Psoas muscle (tissue), 8 donors: ENCODE measurements around the gene DDX41. TPM values are rescaled to one million over a fixed set of nuclear protein-coding genes. Genes with fewer than 3 reads are reported as not detected.
A peak's percentile ranks its signal among the peaks of the same experiment; 100 is the strongest.

ENCODE experiments used
- ATAC-seq, 4 donors: fragments of 200-7000 bp; cut with Tn5 transposase; one replicate each; pipeline ENCODE4 v1.9.1; 2020; ENCODE audit warnings: moderate library complexity in 3 of 4, mild to moderate bottlenecking in 2 of 4
- DNase-seq, 2 donors: peaks; one replicate each; pipeline ENCODE4 v3.0.0-alpha.2; 2020
- H3K27ac ChIP-seq: fragments of 200-600 bp; one replicate; pipeline ENCODE4 v1.8.0; 2022
- H3K27me3 ChIP-seq, 3 donors: fragments of 200-600 bp in 1 of 3; one replicate each; pipeline versions ENCODE4 v1.6.1 to v1.8.0; 2013 to 2022; ENCODE audit warnings: low read length in 2 of 3, mild to moderate bottlenecking in 2 of 3, moderate library complexity in 1 of 3; ENCODE audit not compliant: insufficient read depth in 3 of 3
- H3K36me3 ChIP-seq, 2 donors: fragments of 200-600 bp in 1 of 2; one replicate each; pipeline versions ENCODE4 v1.6.1 to v1.8.0; 2013 to 2022; ENCODE audit warnings: low read depth in 1 of 2, mild to moderate bottlenecking in 1 of 2, moderate library complexity in 1 of 2; ENCODE audit not compliant: insufficient read depth in 1 of 2
- H3K4me1 ChIP-seq: fragments of 200-600 bp; one replicate; pipeline ENCODE4 v1.8.0; 2022
- H3K4me3 ChIP-seq: fragments of 200-600 bp; one replicate; pipeline ENCODE4 v1.8.0; 2022; ENCODE audit warnings: mild to moderate bottlenecking
- H3K9me3 ChIP-seq: fragments of 200-600 bp; one replicate; pipeline ENCODE4 v1.8.0; 2022
- CTCF ChIP-seq: fragments of 200-600 bp; IDR thresholded peaks from one replicate; pipeline ENCODE4 v1.8.0; 2022; ENCODE audit warnings: antibody characterized with exemption
- WGBS, 3 donors: extraction: QIAGEN DNeasy Blood & Tissue Kit; methylation state at CpG; one replicate each; pipeline versions ENCODE4 v1.1.6 to v1.1.7; 2013; 5-methylcytosine and 5-hydroxymethylcytosine counted together
- intact Hi-C, 2 donors: fragments of 100-400 bp; cut with DNase I; formaldehyde crosslinking; loops; one replicate each; pipeline versions ENCODE4 v1.11.0 to v1.14.2; 2022
- polyA plus RNA-seq, 3 donors: library from polyadenylated mRNA; stranded (reverse); fragments of 200-250 nt; gene quantifications; one replicate each; pipeline ENCODE4 v1.2.3, GENCODE V29; 2013
- total RNA-seq, 4 donors: library from RNA; stranded (reverse); fragmentation: NEBNext Ultra II Directional in 2 of 4; extraction: Animal tissue kit (Norgen Biotek cat#: 25700) in 2 of 4; gene quantifications; one replicate each; pipeline versions ENCODE4 v1.2.1 to v1.2.4, GENCODE V29; 2021 to 2023
- donor health status: healthy with polysubstance abuse.
- donor health status: DM: no; HTN: no; CAD: no; lungs with moderate emphysema.
- donor health status: Bipolar disorder and iron deficiency.
- donor health status: healthy.
- donor health status: DM: yes; HTN: yes; CAD: no.
- donor health status: DM: no; HTN: no; CAD: no.
- donor health status: DM: no; HTN: no; CAD: no.
- donor health status: DM: yes; HTN: yes; CAD: no.

DDX41 gene
- total and polyA plus RNA-seq, 7 donors: 37.2 to 71.6 (median 41.0) TPM

DNA sequence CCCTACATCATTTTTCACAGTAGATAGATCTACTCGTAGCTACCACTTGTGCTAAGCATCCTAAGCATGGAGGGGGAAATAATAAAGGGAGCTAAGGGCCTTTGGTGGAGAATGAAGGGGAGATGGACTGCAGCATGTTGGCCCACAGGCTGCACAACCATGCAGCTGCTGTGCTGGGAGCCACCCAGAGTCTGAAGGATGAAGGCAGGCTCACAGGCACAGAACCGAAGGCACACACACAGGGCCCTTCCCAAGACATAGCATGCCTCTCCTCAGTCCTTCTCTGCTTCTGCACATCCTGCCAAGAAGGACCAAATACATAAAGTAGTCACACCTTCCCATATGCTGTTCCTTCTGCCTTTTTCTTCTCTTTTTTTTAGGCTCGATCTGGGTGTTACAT, 31.0 kb upstream of the DDX41 start:
- intact Hi-C loops: loop anchor here in 1 of 2 donors (10.0 kb wide), 1 partner anchor 47 kb away; the partner anchor contains the start of gene TMED9
- WGBS, 3 donors: 33 to 63% (median 36%) methylated on average over 3 of the region's 3 CpGs
- DNase-seq (no peak), ATAC-seq (no peak)
- H3K27me3 ChIP-seq: no peaks in the 10 kb centered on the region
- peak overlapping the region; percentile 43 for H3K27ac ChIP-seq
- no peak overlapping the region for H3K4me3 ChIP-seq
- no peaks in the 10 kb centered on the region for H3K9me3 ChIP-seq
- H3K36me3 ChIP-seq: peaks cover 2 to 27% of the 10 kb centered on the region in 2 donors
- no peak for TF ChIP-seq CTCF
- H3K4me1 ChIP-seq: peaks cover 79% of the 10 kb centered on the region

GRCh38 chr5:177546258-177546741, 29.5 kb upstream of the DDX41 start:
- Histone ChIP-seq H3K9me3 (no peaks in the 10 kb centered on the region), H3K27me3 (no peaks in the 10 kb centered on the region), H3K4me3 (no peak overlapping the region), H3K27ac (peak overlapping the region; percentile 86), H3K4me1 (peaks cover 82% of the 10 kb centered on the region), H3K36me3 (peaks cover 4 to 18% of the 10 kb centered on the region in 2 donors)
- WGBS, 3 donors: 15 to 33% (median 21%) methylated on average over 1 of the region's 1 CpG
- DNase-seq: peak; percentile 60 to 77
- no peak for TF ChIP-seq CTCF
- intact Hi-C loops: loop anchor here in 1 of 2 donors (10.0 kb wide), 1 partner anchor 49 kb away; the partner anchor contains the start of gene TMED9
- peak; percentile 68 to 84 (median 82) for ATAC-seq

DNA sequence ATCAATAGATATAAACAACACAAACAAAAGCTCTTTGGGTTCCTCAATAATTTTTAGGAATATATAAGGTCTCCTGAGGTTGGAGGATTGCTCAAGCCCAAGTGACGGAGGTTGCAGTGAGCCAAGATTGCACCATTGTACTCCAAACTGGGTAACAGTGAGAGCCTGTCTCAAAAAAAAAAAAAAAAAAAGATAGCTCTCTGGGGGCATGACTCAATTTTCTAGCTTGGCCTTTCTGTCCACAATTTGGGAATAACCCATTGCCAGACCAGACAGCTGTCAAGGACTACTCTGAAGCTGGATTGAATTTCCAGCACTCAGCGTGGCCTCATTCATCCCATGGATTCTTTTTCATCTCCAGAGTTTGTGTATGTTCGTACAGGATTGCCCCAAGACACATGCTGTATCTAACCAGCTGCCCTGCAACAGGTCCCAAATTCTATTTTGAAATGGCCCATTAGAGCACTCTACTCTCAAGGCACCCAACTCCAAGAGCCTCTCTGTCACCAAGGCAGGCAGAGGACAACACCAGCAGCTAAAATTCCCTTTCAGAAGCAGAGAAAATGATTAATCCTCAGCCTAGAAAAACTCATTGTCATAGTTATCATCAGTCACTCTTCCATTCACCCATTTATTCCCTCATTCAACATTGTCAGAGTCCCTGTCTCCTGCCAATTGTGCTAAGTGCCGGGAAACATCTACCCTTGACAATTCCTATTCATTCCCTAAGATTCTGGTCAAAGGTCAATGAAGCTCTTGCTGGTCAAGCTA, 28.9 kb upstream of the DDX41 start:
- peak; percentile 61 to 73 for DNase-seq
- Histone ChIP-seq H3K4me1 (peaks cover 85% of the 10 kb centered on the region), H3K4me3 (no peak overlapping the region), H3K9me3 (no peaks in the 10 kb centered on the region), H3K36me3 (peaks cover 4 to 11% of the 10 kb centered on the region in 2 donors), H3K27ac (peak overlapping the region; percentile 86), H3K27me3 (no peaks in the 10 kb centered on the region)
- WGBS, 3 donors: 15 to 18% (median 18%) methylated on average over 4 of the region's 4 CpGs
- intact Hi-C loops: loop anchor here in 1 of 2 donors (10.0 kb wide), 1 partner anchor 49 kb away; the partner anchor contains the start of gene TMED9
- ATAC-seq: peak; percentile 83 to 85 (median 85)
- TF ChIP-seq CTCF: no peak

GRCh38 chr5:177542816-177543465, 26.2 kb upstream of the DDX41 start:
- no peaks in the 10 kb centered on the region for H3K9me3 ChIP-seq
- no peak overlapping the region for H3K4me3 ChIP-seq
- WGBS, 3 donors: 56 to 75% (median 65%) methylated on average over 4 of the region's 4 CpGs
- H3K4me1 ChIP-seq: peaks cover 90% of the 10 kb centered on the region
- no peak for DNase-seq
- H3K36me3 ChIP-seq: peaks cover 4 to 10% of the 10 kb centered on the region in 2 donors
- intact Hi-C loops: loop anchor here in 1 of 2 donors (10.0 kb wide), 1 partner anchor 52 kb away; the partner anchor contains the start of gene TMED9
- no peak for TF ChIP-seq CTCF
- peak overlapping the region; percentile 86 for H3K27ac ChIP-seq
- no peaks in the 10 kb centered on the region for H3K27me3 ChIP-seq
- no peak for ATAC-seq
